ENCODE data around the gene INSIG1. TPM values are rescaled to one million over a fixed set of nuclear protein-coding genes. Genes with fewer than 3 reads are reported as not detected.

The INSIG1 gene
- total RNA-seq, 1 donor from 2014 or later: 36.6 TPM

- Histone ChIP-seq H3K4me3 (ENCODE audit: low read depth, low read length) (no peak overlapping the region), H3K36me3 (ENCODE audit: control insufficient read depth, insufficient read depth, low read length) (peaks cover 5% of the 10 kb centered on the region), H3K27me3 (ENCODE audit: control insufficient read depth, insufficient read depth, low read length) (no peaks in the 10 kb centered on the region)
- TF ChIP-seq CTCF (IDR thresholded peaks at IDR 0.05; ENCODE audit: insufficient read depth, low read length, severe bottlenecking): no peak
- FAIRE-seq: no peak
- DNase-seq (ENCODE audit: low read depth): no peak
These were observed 15.4 kb downstream of the INSIG1 start for GRCh38 chr7:155313096-155313495.

- TF ChIP-seq CTCF (IDR thresholded peaks at IDR 0.05; ENCODE audit: insufficient read depth, low read length, severe bottlenecking): no peak
- H3K36me3 ChIP-seq (ENCODE audit: control insufficient read depth, insufficient read depth, low read length): no peaks in the 10 kb centered on the region
- no peak overlapping the region for H3K4me3 ChIP-seq (ENCODE audit: low read depth, low read length)
- no peaks in the 10 kb centered on the region for H3K27me3 ChIP-seq (ENCODE audit: control insufficient read depth, insufficient read depth, low read length)
- FAIRE-seq: no peak
- no peak for DNase-seq (ENCODE audit: low read depth)
These were observed 18.3 kb downstream of the INSIG1 start for GRCh38 chr7:155315977-155316376.

- TF ChIP-seq CTCF (IDR thresholded peaks at IDR 0.05; ENCODE audit: insufficient read depth, low read length, severe bottlenecking): no peak
- Histone ChIP-seq H3K36me3 (ENCODE audit: control insufficient read depth, insufficient read depth, low read length) (no peaks in the 10 kb centered on the region), H3K27me3 (ENCODE audit: control insufficient read depth, insufficient read depth, low read length) (no peaks in the 10 kb centered on the region), H3K4me3 (ENCODE audit: low read depth, low read length) (no peak overlapping the region)
- DNase-seq (ENCODE audit: low read depth) (no peak), FAIRE-seq (no peak)
These were observed 18.9 kb downstream of the INSIG1 start for GRCh38 chr7:155316427-155317113.

GRCh38 chr7:155317114-155317434, 19.4 kb downstream of the INSIG1 start:
- H3K27me3 ChIP-seq (ENCODE audit: control insufficient read depth, insufficient read depth, low read length): no peaks in the 10 kb centered on the region

GRCh38 chr7:155318245-155318644, 20.6 kb downstream of the INSIG1 start:
- FAIRE-seq (no peak), DNase-seq (ENCODE audit: low read depth) (no peak)
- Histone ChIP-seq H3K27me3 (ENCODE audit: control insufficient read depth, insufficient read depth, low read length) (no peaks in the 10 kb centered on the region), H3K36me3 (ENCODE audit: control insufficient read depth, insufficient read depth, low read length) (no peaks in the 10 kb centered on the region), H3K4me3 (ENCODE audit: low read depth, low read length) (no peak overlapping the region)
- no peak for TF ChIP-seq CTCF (IDR thresholded peaks at IDR 0.05; ENCODE audit: insufficient read depth, low read length, severe bottlenecking)

More at GRCh38 chr7:155317114-155317434, 19.4 kb downstream of the INSIG1 start:
- H3K36me3 ChIP-seq (ENCODE audit: control insufficient read depth, insufficient read depth, low read length): no peaks in the 10 kb centered on the region
- DNase-seq (ENCODE audit: low read depth) (no peak), FAIRE-seq (no peak)
- no peak for TF ChIP-seq CTCF (IDR thresholded peaks at IDR 0.05; ENCODE audit: insufficient read depth, low read length, severe bottlenecking)
- no peak overlapping the region for H3K4me3 ChIP-seq (ENCODE audit: low read depth, low read length)

GRCh38 chr7:155322530-155322929, 24.9 kb downstream of the INSIG1 start:
- no peak for FAIRE-seq
- TF ChIP-seq CTCF (IDR thresholded peaks at IDR 0.05; ENCODE audit: insufficient read depth, low read length, severe bottlenecking): no peak
- Histone ChIP-seq H3K27me3 (ENCODE audit: control insufficient read depth, insufficient read depth, low read length) (no peaks in the 10 kb centered on the region), H3K36me3 (ENCODE audit: control insufficient read depth, insufficient read depth, low read length) (no peaks in the 10 kb centered on the region), H3K4me3 (ENCODE audit: low read depth, low read length) (no peak overlapping the region)
- no peak for DNase-seq (ENCODE audit: low read depth)

All from bronchial epithelial cell (primary cell).